ENCODE data around the gene EPHA3.

EPHA3 gene

GRCh38 chr3:89234620-89235019, 127.2 kb downstream of the EPHA3 start:
- DNase-seq (ENCODE audit: insufficient read length) = no peak
- TF ChIP-seq TAF1 (IDR thresholded peaks at IDR 0.05; ENCODE audit: borderline replicate concordance, low read depth, low read length) = no peak
- TF ChIP-seq POLR2A (IDR thresholded peaks at IDR 0.05; ENCODE audit: low read depth, low read length) = no peak
- TF ChIP-seq POLR2AphosphoS5 (IDR thresholded peaks at IDR 0.05; ENCODE audit: low read depth, low read length) = no peak
- no peak for FAIRE-seq

GRCh38 chr3:89238846-89239245, 131.4 kb downstream of the EPHA3 start:
- FAIRE-seq = no peak
- no peak for TF ChIP-seq POLR2AphosphoS5 (IDR thresholded peaks at IDR 0.05; ENCODE audit: low read depth, low read length)
- TF ChIP-seq POLR2A (IDR thresholded peaks at IDR 0.05; ENCODE audit: low read depth, low read length) = no peak
- DNase-seq (ENCODE audit: insufficient read length) = no peak

- no peak for TF ChIP-seq TAF1 (IDR thresholded peaks at IDR 0.05; ENCODE audit: borderline replicate concordance, low read depth, low read length)
- no peak for TF ChIP-seq POLR2AphosphoS5 (IDR thresholded peaks at IDR 0.05; ENCODE audit: low read depth, low read length)
- no peak for TF ChIP-seq POLR2A (IDR thresholded peaks at IDR 0.05; ENCODE audit: low read depth, low read length)
- DNase-seq (ENCODE audit: insufficient read length) (no peak), FAIRE-seq (no peak)
These were observed 132.4 kb downstream of the EPHA3 start for GRCh38 chr3:89239774-89240173.

GRCh38 chr3:89245612-89246011, 138.2 kb downstream of the EPHA3 start:
- no peak for FAIRE-seq
- TF ChIP-seq TAF1 (IDR thresholded peaks at IDR 0.05; ENCODE audit: borderline replicate concordance, low read depth, low read length) (no peak), POLR2AphosphoS5 (IDR thresholded peaks at IDR 0.05; ENCODE audit: low read depth, low read length) (no peak), POLR2A (IDR thresholded peaks at IDR 0.05; ENCODE audit: low read depth, low read length) (no peak)
- no peak for DNase-seq (ENCODE audit: insufficient read length)

GRCh38 chr3:89246326-89246725, 138.9 kb downstream of the EPHA3 start:
- FAIRE-seq (no peak), DNase-seq (ENCODE audit: insufficient read length) (no peak)
- TF ChIP-seq POLR2AphosphoS5 (IDR thresholded peaks at IDR 0.05; ENCODE audit: low read depth, low read length) (no peak), TAF1 (IDR thresholded peaks at IDR 0.05; ENCODE audit: borderline replicate concordance, low read depth, low read length) (no peak), POLR2A (IDR thresholded peaks at IDR 0.05; ENCODE audit: low read depth, low read length) (no peak)

- TF ChIP-seq POLR2A (IDR thresholded peaks at IDR 0.05; ENCODE audit: low read depth, low read length) (no peak), TAF1 (IDR thresholded peaks at IDR 0.05; ENCODE audit: borderline replicate concordance, low read depth, low read length) (no peak), POLR2AphosphoS5 (IDR thresholded peaks at IDR 0.05; ENCODE audit: low read depth, low read length) (no peak)
- FAIRE-seq (no peak), DNase-seq (ENCODE audit: insufficient read length) (no peak)
These were observed 143.3 kb downstream of the EPHA3 start for GRCh38 chr3:89250742-89251141.

GRCh38 chr3:89252016-89252415, 144.6 kb downstream of the EPHA3 start:
- DNase-seq (ENCODE audit: insufficient read length) (no peak), FAIRE-seq (no peak)
- TF ChIP-seq POLR2AphosphoS5 (IDR thresholded peaks at IDR 0.05; ENCODE audit: low read depth, low read length) (no peak), POLR2A (IDR thresholded peaks at IDR 0.05; ENCODE audit: low read depth, low read length) (no peak), TAF1 (IDR thresholded peaks at IDR 0.05; ENCODE audit: borderline replicate concordance, low read depth, low read length) (no peak)

GRCh38 chr3:89252860-89253259, 145.4 kb downstream of the EPHA3 start:
- FAIRE-seq = no peak
- TF ChIP-seq POLR2A (IDR thresholded peaks at IDR 0.05; ENCODE audit: low read depth, low read length) (no peak), TAF1 (IDR thresholded peaks at IDR 0.05; ENCODE audit: borderline replicate concordance, low read depth, low read length) (no peak)
- DNase-seq (ENCODE audit: insufficient read length) = no peak

- DNase-seq (ENCODE audit: insufficient read length) (no peak), FAIRE-seq (no peak)
- no peak for TF ChIP-seq POLR2A (IDR thresholded peaks at IDR 0.05; ENCODE audit: low read depth, low read length)
- no peak for TF ChIP-seq POLR2AphosphoS5 (IDR thresholded peaks at IDR 0.05; ENCODE audit: low read depth, low read length)
- TF ChIP-seq TAF1 (IDR thresholded peaks at IDR 0.05; ENCODE audit: borderline replicate concordance, low read depth, low read length) = no peak
These were observed 149.0 kb downstream of the EPHA3 start for GRCh38 chr3:89256395-89256794.

- TF ChIP-seq TAF1 (IDR thresholded peaks at IDR 0.05; ENCODE audit: borderline replicate concordance, low read depth, low read length) = no peak
- no peak for TF ChIP-seq POLR2AphosphoS5 (IDR thresholded peaks at IDR 0.05; ENCODE audit: low read depth, low read length)
- TF ChIP-seq POLR2A (IDR thresholded peaks at IDR 0.05; ENCODE audit: low read depth, low read length) = no peak
- FAIRE-seq = no peak
- no peak for DNase-seq (ENCODE audit: insufficient read length)
These were observed 149.5 kb downstream of the EPHA3 start for GRCh38 chr3:89256882-89257281.

- DNase-seq (ENCODE audit: insufficient read length) (no peak), FAIRE-seq (no peak)
- TF ChIP-seq POLR2A (IDR thresholded peaks at IDR 0.05; ENCODE audit: low read depth, low read length) (no peak), TAF1 (IDR thresholded peaks at IDR 0.05; ENCODE audit: borderline replicate concordance, low read depth, low read length) (no peak), POLR2AphosphoS5 (IDR thresholded peaks at IDR 0.05; ENCODE audit: low read depth, low read length) (no peak)
These were observed 153.3 kb downstream of the EPHA3 start for GRCh38 chr3:89260721-89261120.

GRCh38 chr3:89261673-89262072, 154.3 kb downstream of the EPHA3 start:
- FAIRE-seq (no peak), DNase-seq (ENCODE audit: insufficient read length) (no peak)
- TF ChIP-seq POLR2A (IDR thresholded peaks at IDR 0.05; ENCODE audit: low read depth, low read length) = no peak
- no peak for TF ChIP-seq TAF1 (IDR thresholded peaks at IDR 0.05; ENCODE audit: borderline replicate concordance, low read depth, low read length)
- no peak for TF ChIP-seq POLR2AphosphoS5 (IDR thresholded peaks at IDR 0.05; ENCODE audit: low read depth, low read length)
